Colonic mucosa (tissue), 4 donors: ENCODE measurements around the gene GLS2. TPM values are rescaled to one million over a fixed set of nuclear protein-coding genes. Genes with fewer than 3 reads are reported as not detected.

Experiments used
- DNase-seq: peaks from one replicate; pipeline ENCODE4 v3.0.0-alpha.2; 2020
- H3K27ac ChIP-seq: fragments of 200-600 bp; one replicate; pipeline ENCODE4 v1.8.0; 2021
- H3K27me3 ChIP-seq: fragments of 200-600 bp; one replicate; pipeline ENCODE4 v1.8.0; 2021
- H3K36me3 ChIP-seq: fragments of 200-600 bp; one replicate; pipeline ENCODE4 v1.8.0; 2021
- H3K4me1 ChIP-seq: fragments of 200-600 bp; one replicate; pipeline ENCODE4 v1.8.0; 2021; ENCODE audit warnings: mild to moderate bottlenecking
- H3K4me3 ChIP-seq: fragments of 200-600 bp; one replicate; pipeline ENCODE4 v1.8.0; 2021
- H3K9ac ChIP-seq, 2 donors: one replicate each; pipeline ENCODE4 v1.7.0; 2013; ENCODE audit warnings: control low read depth in 2 of 2, low read depth in 2 of 2, low read length in 2 of 2
- H3K9me3 ChIP-seq: fragments of 200-600 bp; one replicate; pipeline ENCODE4 v1.8.0; 2021
- CTCF ChIP-seq: fragments of 200-600 bp; IDR thresholded peaks from one replicate; pipeline ENCODE4 v1.8.0; 2022; ENCODE audit warnings: antibody characterized with exemption, mild to moderate bottlenecking
- intact Hi-C: fragments of 100-400 bp; cut with DNase I; formaldehyde crosslinking; loops from one replicate; pipeline ENCODE4 v1.14.1; 2022
- total RNA-seq, 2 donors: library from RNA; stranded (reverse); fragmentation: NEBNext Ultra II Directional in 1 of 2; extraction: Animal tissue kit (Norgen Biotek cat#: 25700) in 1 of 2; gene quantifications; one replicate each; pipeline ENCODE4 v1.2.1, GENCODE V29; 2021
- donor health status: healthy.
- donor health status: DM: no; HTN: no; CAD: no.
- donor health status: DM: no; HTN: no; CAD: no.

Gene GLS2
- total RNA-seq, 2 donors from 2014 or later: 1.7 to 3.0 TPM

- H3K9me3 ChIP-seq: no peaks in the 10 kb centered on the region
- no peak overlapping the region for H3K4me3 ChIP-seq
- H3K36me3 ChIP-seq: no peaks in the 10 kb centered on the region
- no peaks in the 10 kb centered on the region for H3K4me1 ChIP-seq
- H3K9ac ChIP-seq: no peak overlapping the region
- TF ChIP-seq CTCF: no peak
- no peak overlapping the region for H3K27ac ChIP-seq
- no peaks in the 10 kb centered on the region for H3K27me3 ChIP-seq
- DNase-seq: no peak
- intact Hi-C loops: no loop called here
Observed at GRCh38 chr12:56431850-56432249, 56.1 kb downstream of the GLS2 start.

GRCh38 chr12:56431288-56431687 is 56.7 kb downstream of the GLS2 start:
- Histone ChIP-seq H3K27me3 (no peaks in the 10 kb centered on the region), H3K4me3 (no peak overlapping the region), H3K36me3 (no peaks in the 10 kb centered on the region), H3K4me1 (no peaks in the 10 kb centered on the region), H3K27ac (no peak overlapping the region), H3K9ac (no peak overlapping the region), H3K9me3 (no peaks in the 10 kb centered on the region)
- no peak for TF ChIP-seq CTCF
- intact Hi-C loops: no loop called here
- no peak for DNase-seq

- Histone ChIP-seq H3K4me3 (no peak overlapping the region), H3K4me1 (no peaks in the 10 kb centered on the region), H3K36me3 (no peaks in the 10 kb centered on the region), H3K27me3 (no peaks in the 10 kb centered on the region), H3K9me3 (no peaks in the 10 kb centered on the region), H3K27ac (no peak overlapping the region), H3K9ac (no peak overlapping the region)
- intact Hi-C loops: no loop called here
- no peak for TF ChIP-seq CTCF
- DNase-seq: no peak
Observed at GRCh38 chr12:56425940-56426438, 62.0 kb downstream of the GLS2 start.

- H3K4me1 ChIP-seq: no peaks in the 10 kb centered on the region
- no peaks in the 10 kb centered on the region for H3K36me3 ChIP-seq
- no peak overlapping the region for H3K27ac ChIP-seq
- H3K9ac ChIP-seq: no peak overlapping the region
- TF ChIP-seq CTCF: no peak
- intact Hi-C loops: no loop called here
- no peak overlapping the region for H3K4me3 ChIP-seq
- H3K9me3 ChIP-seq: no peaks in the 10 kb centered on the region
- no peaks in the 10 kb centered on the region for H3K27me3 ChIP-seq
- no peak for DNase-seq
Observed at GRCh38 chr12:56425193-56425592, 62.8 kb downstream of the GLS2 start.

Other genes starting within 250 kb of the GLS2 start
- gene ANKRD52, start 229.8 kb downstream of the GLS2 start, total RNA-seq: 10 to 100 TPM; 39.3 to 57.7 TPM
- gene COQ10A, start 221.2 kb downstream of the GLS2 start, total RNA-seq: 1 to 10 TPM; 4.2 to 4.5 TPM
- gene CS, start 187.8 kb downstream of the GLS2 start, total RNA-seq: 100 to 1,000 TPM; 367 to 437 TPM
- gene CNPY2, start 172.2 kb downstream of the GLS2 start, total RNA-seq: 100 to 1,000 TPM in 1 of 2 donors, 10 to 100 TPM in 1; 76.8 to 144 TPM
- 10 to 100 TPM; 48.1 to 68.0 TPM for gene PAN2, start 154.2 kb downstream of the GLS2 start, total RNA-seq
- gene IL23A, start 149.3 kb downstream of the GLS2 start, total RNA-seq: under 1 TPM in 1 of 2 donors, not detected in 1; 0.27 TPM
- 10 to 100 TPM; 62.6 to 63.2 TPM for gene STAT2, start 128.1 kb downstream of the GLS2 start, total RNA-seq
- gene APOF, start 125.3 kb downstream of the GLS2 start, total RNA-seq: under 1 TPM in 1 of 2 donors, not detected in 1; 0.15 TPM
- 10 to 100 TPM in 1 of 2 donors, 1 to 10 TPM in 1; 9.1 to 36.4 TPM for gene TIMELESS, start 38.7 kb downstream of the GLS2 start, total RNA-seq
- not detected for gene MIP, start 33.5 kb downstream of the GLS2 start, total RNA-seq
- 1 to 10 TPM; 4.0 to 4.2 TPM for gene SPRYD4, start 19.6 kb downstream of the GLS2 start, total RNA-seq
- gene RBMS2, start 33.7 kb upstream of the GLS2 start, total RNA-seq: 10 to 100 TPM; 16.8 to 42.7 TPM
- gene BAZ2A, start 142.2 kb upstream of the GLS2 start, total RNA-seq: 10 to 100 TPM; 85.8 to 99.2 TPM
- 1,000 to 10,000 TPM; 1,505 to 1,554 TPM for gene ATP5F1B, start 157.8 kb upstream of the GLS2 start, total RNA-seq
- 100 to 1,000 TPM; 242 to 303 TPM for gene PTGES3, start 200.1 kb upstream of the GLS2 start, total RNA-seq
- 100 to 1,000 TPM; 622 to 763 TPM for gene NACA, start 237.1 kb upstream of the GLS2 start, total RNA-seq